HEK293T (cell line): ENCODE data around the gene RHOC.

Experiments used
- CTCF ChIA-PET: fragments of 350-600 bp; formaldehyde crosslinking; extraction: SDS; loops from one replicate; lab custom pipeline; 2021; ENCODE audit warnings: antibody characterized with exemption, inconsistent platforms; lab: Yijun Ruan, JAX
- POLR2A ChIA-PET: fragments of 350-600 bp; formaldehyde crosslinking; extraction: SDS; loops from one replicate; lab custom pipeline; 2020; ENCODE audit warnings: antibody characterized with exemption, inconsistent platforms; lab: Yijun Ruan, JAX
- DNase-seq: peaks from one replicate; pipeline ENCODE4 v3.0.0; 2012; ENCODE audit warnings: mixed read lengths; ENCODE audit errors: extremely low spot score
- ARNT ChIP-seq: fragments of 450-650 bp; IDR thresholded peaks from 2 replicates; pipeline ENCODE4 v1.6.1; 2017; ENCODE audit warnings: mild to moderate bottlenecking
- BHLHE40 ChIP-seq: fragments of 450-650 bp; IDR thresholded peaks from 2 replicates; pipeline ENCODE4 v1.6.1; 2016; ENCODE audit warnings: mild to moderate bottlenecking, moderate library complexity, borderline replicate concordance
- CTBP1 ChIP-seq: fragments of 450-650 bp; IDR thresholded peaks from 2 replicates; pipeline ENCODE4 v1.6.1; 2016; ENCODE audit warnings: borderline replicate concordance
- ELF4 ChIP-seq: fragments of 450-650 bp; IDR thresholded peaks from 2 replicates; pipeline ENCODE4 v1.6.1; 2017; ENCODE audit warnings: antibody characterized with exemption
- FOXA1 ChIP-seq: fragments of 450-650 bp; IDR thresholded peaks from 2 replicates; pipeline ENCODE4 v1.6.1; 2016; ENCODE audit warnings: mild to moderate bottlenecking
- FOXK2 ChIP-seq: fragments of 450-650 bp; IDR thresholded peaks from 2 replicates; pipeline ENCODE4 v1.6.1; 2016; ENCODE audit warnings: mild to moderate bottlenecking
- FOXM1 ChIP-seq: fragments of 450-650 bp; IDR thresholded peaks from 2 replicates; pipeline ENCODE4 v1.6.1; 2017; ENCODE audit warnings: mild to moderate bottlenecking, borderline replicate concordance
- HDGF ChIP-seq: fragments of 450-650 bp; IDR thresholded peaks from 2 replicates; pipeline ENCODE4 v1.6.1; 2017; ENCODE audit warnings: antibody characterized with exemption, borderline replicate concordance
- L3MBTL2 ChIP-seq: fragments of 450-650 bp; conservative IDR thresholded peaks from 2 replicates; pipeline ENCODE4 v1.6.1; 2016; ENCODE audit warnings: mild to moderate bottlenecking
- LEF1 ChIP-seq: fragments of 450-650 bp; IDR thresholded peaks from 2 replicates; pipeline ENCODE4 v1.6.1; 2017; ENCODE audit warnings: mild to moderate bottlenecking, borderline replicate concordance
- NFRKB ChIP-seq: fragments of 450-650 bp; IDR thresholded peaks from 2 replicates; pipeline ENCODE4 v1.6.1; 2016; ENCODE audit warnings: mild to moderate bottlenecking, moderate library complexity
- PKNOX1 ChIP-seq: fragments of 450-650 bp; IDR thresholded peaks from 2 replicates; pipeline ENCODE4 v1.6.1; 2016
- SP1 ChIP-seq: fragments of 450-650 bp; IDR thresholded peaks from 2 replicates; pipeline ENCODE4 v1.6.1; 2017
- SUZ12 ChIP-seq: fragments of 450-650 bp; IDR thresholded peaks from 2 replicates; pipeline ENCODE4 v1.6.1; 2016; ENCODE audit warnings: mild to moderate bottlenecking
- TARDBP ChIP-seq: fragments of 450-650 bp; IDR thresholded peaks from 2 replicates; pipeline ENCODE4 v1.6.1; 2016
- ZNF384 ChIP-seq: fragments of 450-650 bp; IDR thresholded peaks from 2 replicates; pipeline ENCODE4 v1.6.1; 2016

The RHOC gene

GRCh38 chr1:112701227-112702066 is 5.5 kb downstream of the RHOC start:
- no peak for DNase-seq
- ChIA-PET POLR2A (interaction anchor here (1.2 to 5.6 kb wide), 4 partner anchors 27 to 255 kb away, joined by 3 to 67 read pairs (median 14); partner anchors contain the start of genes MOV10, SLC16A1 and ST7L), CTCF (interaction anchor here (0.6 kb wide), 1 partner anchor 229 kb away, joined by 3 read pairs; no protein-coding TSS in a partner anchor)
- TF ChIP-seq ELF4 (no peak), SUZ12 (no peak), L3MBTL2 (no peak), NFRKB (no peak), SP1 (no peak)

DNA sequence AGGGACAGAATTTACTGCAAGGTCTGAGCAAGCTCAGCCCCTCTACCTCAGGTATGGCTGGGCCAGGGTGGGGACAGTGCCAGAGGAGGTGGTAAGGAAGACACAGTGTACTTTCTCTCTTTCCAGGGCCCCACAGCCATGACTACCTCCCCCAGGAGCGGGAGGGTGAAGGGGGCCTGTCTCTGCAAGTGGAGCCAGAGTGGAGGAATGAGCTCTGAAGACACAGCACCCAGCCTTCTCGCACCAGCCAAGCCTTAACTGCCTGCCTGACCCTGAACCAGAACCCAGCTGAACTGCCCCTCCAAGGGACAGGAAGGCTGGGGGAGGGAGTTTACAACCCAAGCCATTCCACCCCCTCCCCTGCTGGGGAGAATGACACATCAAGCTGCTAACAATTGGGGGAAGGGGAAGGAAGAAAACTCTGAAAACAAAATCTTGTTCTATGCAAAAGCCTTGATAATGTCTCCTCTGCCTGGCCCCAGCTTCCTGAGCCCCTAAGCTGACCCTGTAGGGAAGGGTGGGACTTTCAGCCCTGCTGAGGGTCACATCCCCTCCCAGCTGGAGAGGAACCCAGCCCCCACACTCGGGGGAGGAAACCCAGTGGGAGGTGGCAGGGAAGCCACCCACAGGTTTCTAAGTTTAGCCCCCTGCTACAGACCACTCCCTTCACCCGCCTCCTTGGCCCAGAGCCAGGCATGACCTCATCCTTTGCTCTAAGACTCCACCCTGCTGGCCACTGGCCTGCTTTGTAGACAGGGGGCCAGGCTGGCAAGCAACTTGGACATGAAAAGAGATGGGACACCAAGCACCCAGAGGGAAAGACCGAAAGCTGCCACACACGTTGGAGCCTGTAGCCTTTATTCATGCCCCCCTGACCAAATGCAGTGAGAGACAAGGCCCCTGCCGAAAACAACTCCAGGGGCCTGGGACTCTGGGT is 6.4 kb downstream of the RHOC start:
- ChIA-PET CTCF (interaction anchor here (1.2 to 1.4 kb wide), 2 partner anchors 11 to 15 kb away, joined by 3 to 4 read pairs; no protein-coding TSS in a partner anchor), POLR2A (interaction anchor here (0.8 to 5.6 kb wide), 7 partner anchors 11 to 305 kb away, joined by 3 to 67 read pairs (median 3); partner anchors contain the start of genes CTTNBP2NL, MOV10, SLC16A1 and ST7L)

GRCh38 chr1:112699425-112700144 is 7.3 kb downstream of the RHOC start:
- ChIA-PET POLR2A (interaction anchor here (1.5 to 2.7 kb wide), 4 partner anchors 10 to 257 kb away, joined by 3 to 18 read pairs (median 6); partner anchors contain the start of genes MOV10, SLC16A1 and ST7L), CTCF (interaction anchor here (0.5 to 1.4 kb wide), 3 partner anchors 10 to 231 kb away, joined by 3 to 6 read pairs (median 4); no protein-coding TSS in a partner anchor)
- DNase-seq = no peak
- TF ChIP-seq FOXM1 (no peak), NFRKB (no peak), L3MBTL2 (no peak), ARNT (no peak), TARDBP (no peak), FOXA1 (no peak), HDGF (no peak), FOXK2 (no peak), PKNOX1 (no peak), ELF4 (no peak)

More for the DNA sequence above, 6.4 kb downstream of the RHOC start:
- TF ChIP-seq SP1 (no peak), FOXM1 (peak; percentile 30; the same call in 1 of the 2 replicates)
- DNase-seq = peak; percentile 91

DNA sequence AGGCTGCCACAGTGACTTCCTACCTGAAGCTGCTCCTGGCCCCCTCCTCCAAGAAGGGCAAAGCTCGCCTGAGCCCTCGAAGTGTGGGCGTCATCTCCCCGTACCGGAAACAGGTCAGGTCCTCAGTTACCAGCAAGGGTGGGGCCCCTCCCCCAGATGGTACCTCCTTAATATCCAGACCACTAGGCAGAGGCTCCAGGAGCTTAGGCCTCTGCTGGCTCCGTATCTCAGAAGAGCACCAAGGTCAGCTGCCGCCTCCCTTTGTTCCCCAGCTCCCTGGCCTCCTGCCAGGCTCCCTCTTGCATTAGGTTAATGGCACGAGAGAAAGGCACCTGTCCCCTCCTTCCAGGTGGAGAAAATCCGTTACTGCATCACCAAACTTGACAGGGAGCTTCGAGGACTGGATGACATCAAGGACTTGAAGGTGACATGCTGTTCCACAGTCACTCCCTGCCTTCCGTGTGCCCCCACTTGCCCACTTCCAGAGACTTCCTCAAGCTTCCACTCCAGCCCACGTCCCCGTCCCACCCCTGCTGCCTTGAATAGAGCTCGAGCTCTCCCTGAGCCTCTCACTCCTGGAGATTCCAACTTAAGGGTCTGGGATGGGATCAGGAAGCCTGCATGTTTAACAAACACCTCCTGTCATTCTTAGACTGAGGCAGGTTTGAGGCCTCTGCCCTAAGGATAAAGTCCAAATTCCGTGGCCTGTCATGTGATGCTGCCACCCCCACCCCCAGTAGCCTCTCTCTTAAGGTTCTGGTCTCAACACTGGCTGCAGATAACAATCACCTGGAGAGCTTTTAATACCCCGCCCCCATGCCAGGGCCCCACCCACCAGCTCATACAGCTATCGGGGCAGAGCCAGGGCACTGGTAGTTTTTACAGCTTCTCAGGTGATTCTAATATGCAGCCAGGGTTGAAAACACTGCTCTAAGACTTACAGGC is 8.3 kb downstream of the RHOC start:
- no peak for DNase-seq
- POLR2A ChIA-PET = interaction anchor here (0.7 to 2.7 kb wide), 4 partner anchors 23 to 80 kb away, joined by 3 to 18 read pairs (median 4); partner anchors contain the start of genes MOV10 and ST7L

DNA sequence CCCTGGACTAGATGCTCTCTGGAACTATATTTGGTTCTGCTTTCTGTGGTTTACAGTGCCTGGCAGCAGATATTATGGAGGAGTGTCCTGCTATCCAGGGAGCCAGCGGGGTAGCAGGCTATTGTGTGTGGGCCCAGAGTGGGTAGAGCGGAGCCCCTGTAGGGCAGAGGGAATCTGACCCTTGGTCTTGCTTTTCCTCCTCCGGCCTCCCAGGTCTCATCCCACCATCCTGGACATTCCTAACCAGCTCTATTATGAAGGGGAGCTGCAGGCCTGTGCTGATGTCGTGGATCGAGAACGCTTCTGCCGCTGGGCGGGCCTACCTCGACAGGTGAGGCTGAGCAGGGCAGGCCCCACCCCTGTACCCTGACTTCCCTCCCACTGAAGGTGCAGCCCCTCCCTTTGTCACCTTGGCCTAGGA is 9.1 kb downstream of the RHOC start:
- TF ChIP-seq ELF4 (no peak), FOXM1 (no peak), SP1 (no peak), PKNOX1 (no peak), NFRKB (no peak)
- no peak for DNase-seq
- ChIA-PET POLR2A (interaction anchor here (1.4 to 2.7 kb wide), 2 partner anchors 22 to 24 kb away, joined by 6 to 18 read pairs; partner anchors contain the start of gene MOV10), CTCF (no interaction called here)

More for the DNA sequence above, 8.3 kb downstream of the RHOC start:
- CTCF ChIA-PET = interaction anchor here (1.0 kb wide), 1 partner anchor 24 kb away, joined by 4 read pairs; the partner anchor contains the start of gene MOV10
- TF ChIP-seq HDGF (no peak), FOXA1 (no peak), BHLHE40 (no peak)

- TF ChIP-seq TARDBP = no peak
- no peak for TF ChIP-seq FOXK2
- no peak for TF ChIP-seq SUZ12
- no peak for TF ChIP-seq PKNOX1
- no peak for TF ChIP-seq SP1
- no peak for TF ChIP-seq FOXA1
- TF ChIP-seq BHLHE40 = no peak
- no peak for TF ChIP-seq FOXM1
- no peak for TF ChIP-seq ZNF384
- TF ChIP-seq ARNT = no peak
- TF ChIP-seq L3MBTL2 = no peak
- TF ChIP-seq NFRKB = no peak
- TF ChIP-seq HDGF = no peak
- TF ChIP-seq CTBP1 = no peak
- no peak for TF ChIP-seq LEF1
- CTCF ChIA-PET = no interaction called here
- POLR2A ChIA-PET = interaction anchor here (1.4 to 2.7 kb wide), 2 partner anchors 21 kb away, joined by 4 to 18 read pairs; partner anchors contain the start of gene MOV10
- DNase-seq = no peak
Measured at GRCh38 chr1:112696578-112697314, 10.2 kb downstream of the RHOC start.
